K562 (cell line): ENCODE measurements around the gene GCHFR. TPM values are rescaled to one million over a fixed set of nuclear protein-coding genes. Genes with fewer than 3 reads are reported as not detected.

Experiments used
- CBX5 ChIP-seq: IDR thresholded peaks from 2 replicates; pipeline ENCODE4 v1.6.1; 2014; ENCODE audit warnings: low read depth, borderline replicate concordance
- CCNT2 ChIP-seq: IDR thresholded peaks from 2 replicates; pipeline ENCODE4 v1.6.1; 2011; ENCODE audit warnings: borderline replicate concordance, low read depth, mild to moderate bottlenecking, moderate library complexity, mixed read lengths, low read length; ENCODE audit not compliant: insufficient read length; ENCODE audit errors: extremely low read depth
- CREB1 ChIP-seq, 2 experiments: sonication (generic) in 1 of 2; formaldehyde crosslinking in 1 of 2; IDR thresholded peaks; 2 replicates each; pipeline versions ENCODE4 v1.6.1 to v1.8.0; 2012 to 2022; ENCODE audit warnings: inconsistent platforms in 1 of 2, mild to moderate bottlenecking in 1 of 2, missing genetic modification reagents in 1 of 2, moderate library complexity in 1 of 2
- E2F3 ChIP-seq: fragments of 250-450 bp; sonication (Bioruptor Pico); IDR thresholded peaks from 2 replicates; pipeline ENCODE4 v1.4.0; 2020; ENCODE audit warnings: mild to moderate bottlenecking
- ETV5 ChIP-seq: sonication (generic); formaldehyde crosslinking; IDR thresholded peaks from 2 replicates; pipeline ENCODE4 v1.4.0; 2020; ENCODE audit warnings: low read depth, mild to moderate bottlenecking, missing genetic modification reagents
- FOS ChIP-seq: IDR thresholded peaks from 3 replicates; pipeline ENCODE4 v1.6.1; 2011; ENCODE audit not compliant: insufficient read length; ENCODE audit errors: extremely low read depth
- GTF2F1 ChIP-seq: IDR thresholded peaks from 2 replicates; pipeline ENCODE4 v1.6.1; 2011; ENCODE audit warnings: low read depth, low read length, improper control_type of control experiment
- HDAC1 ChIP-seq, 2 experiments: fragments of 450-650 bp; IDR thresholded peaks; 2 replicates each; pipeline ENCODE4 v1.6.1; 2016 to 2017; ENCODE audit warnings: inconsistent platforms in 1 of 2, mild to moderate bottlenecking in 1 of 2, moderate library complexity in 1 of 2
- HNRNPLL ChIP-seq: fragments of 200-400 bp; formaldehyde crosslinking; IDR thresholded peaks from 2 replicates; pipeline ENCODE4 v1.6.1; 2017; ENCODE audit warnings: low read length, low read depth, mild to moderate bottlenecking; ENCODE audit not compliant: poor library complexity, severe bottlenecking
- JUND ChIP-seq, 2 experiments: IDR thresholded peaks; 2 replicates in 1 of 2; 3 replicates in 1 of 2; pipeline ENCODE4 v1.6.1; 2011; ENCODE audit warnings: borderline replicate concordance in 2 of 2, low read depth in 2 of 2, low read length in 2 of 2, improper control_type of control experiment in 1 of 2, missing biosample characterization in 1 of 2, missing genetic modification characterization in 1 of 2, missing genetic modification reagents in 1 of 2
- LARP7 ChIP-seq: fragments of 450-650 bp; IDR thresholded peaks from 2 replicates; pipeline ENCODE4 v1.6.1; 2016
- MCM7 ChIP-seq, 2 experiments: fragments of 450-650 bp; IDR thresholded peaks; 2 replicates each; pipeline ENCODE4 v1.6.1; 2016 to 2018
- MEIS2 ChIP-seq: fragments of 450-650 bp; IDR thresholded peaks from 2 replicates; pipeline ENCODE4 v1.6.1; 2014; ENCODE audit warnings: mild to moderate bottlenecking; ENCODE audit not compliant: partially characterized antibody
- PHB ChIP-seq: fragments of 250-450 bp; sonication (Bioruptor Pico); IDR thresholded peaks from 2 replicates; pipeline ENCODE4 v1.5.0; 2021
- PTRF ChIP-seq: fragments of 450-650 bp; IDR thresholded peaks from 2 replicates; pipeline ENCODE4 v1.6.1; 2016; ENCODE audit warnings: mild to moderate bottlenecking, missing genetic modification characterization, missing compliant biosample characterization
- RAD51 ChIP-seq: fragments of 450-650 bp; IDR thresholded peaks from 2 replicates; pipeline ENCODE4 v1.7.1; 2016; ENCODE audit warnings: low read depth, mild to moderate bottlenecking, borderline replicate concordance
- SREBF1 ChIP-seq: fragments of 150-350 bp; IDR thresholded peaks from 2 replicates; pipeline ENCODE4 v1.6.1; 2014; ENCODE audit warnings: antibody characterized with exemption, low read depth, low read length, borderline replicate concordance
- U2AF1 ChIP-seq: fragments of 200-400 bp; formaldehyde crosslinking; optimal IDR thresholded peaks from 2 replicates; pipeline ENCODE3; 2017; ENCODE audit warnings: mild to moderate bottlenecking, low read depth, low read length, moderate library complexity
- ZNF212 ChIP-seq: fragments of 450-650 bp; formaldehyde crosslinking; IDR thresholded peaks from 2 replicates; pipeline ENCODE4 v1.4.0; 2020; ENCODE audit warnings: mild to moderate bottlenecking
- ZNF584 ChIP-seq: fragments of 200-800 bp; sonication (Bioruptor generic); IDR thresholded peaks from 2 replicates; pipeline ENCODE4 v1.6.1; 2016; ENCODE audit warnings: low read depth, mild to moderate bottlenecking, missing genetic modification characterization, missing compliant biosample characterization
- ZNF76 ChIP-seq: fragments of 250-450 bp; sonication (Bioruptor Pico); IDR thresholded peaks from 2 replicates; pipeline ENCODE4 v1.4.0; 2020; ENCODE audit warnings: mild to moderate bottlenecking, moderate library complexity, borderline replicate concordance
- ZNF764 ChIP-seq: fragments of 250-450 bp; sonication (Bioruptor Pico); IDR thresholded peaks from 2 replicates; pipeline ENCODE4 v1.4.0; 2020; ENCODE audit warnings: low read depth, mild to moderate bottlenecking, moderate library complexity
- ZNF785 ChIP-seq: fragments of 250-450 bp; sonication (Bioruptor Pico); IDR thresholded peaks from 2 replicates; pipeline ENCODE4 v1.4.0; 2020; ENCODE audit warnings: mild to moderate bottlenecking
- ZSCAN32 ChIP-seq: fragments of 450-650 bp; formaldehyde crosslinking; IDR thresholded peaks from 2 replicates; pipeline ENCODE4 v1.4.0; 2020; ENCODE audit warnings: mild to moderate bottlenecking, moderate library complexity
- polyA plus RNA-seq, 8 experiments: library from polyadenylated mRNA; depleted of rRNA in 4 of 8; stranded (reverse) in 5 of 8; unstranded in 3 of 8; fragments of >200 nt; fragmentation: Nextera tagmentation in 2 of 8; fragmentation: Illumina TruSeq in 1 of 8; extraction: Ambion mirVana in 2 of 8; extraction: Trizol in 1 of 8; gene quantifications; 2 replicates each; pipeline versions ENCODE4 v1.2.1 to v1.2.3, GENCODE V29; 2011 to 2014; ENCODE audit warnings: inconsistent platforms in 1 of 8, missing spikeins in 1 of 8
- total RNA-seq, 7 experiments: library from RNA; depleted of rRNA in 6 of 7; stranded (reverse); fragments of >200 nt in 6 of 7; fragmentation: Illumina TruSeq in 2 of 7; extraction: Trizol in 2 of 7; gene quantifications; 2 replicates each; pipeline versions ENCODE4 v1.2.1 to v1.2.3, GENCODE V29; 2011 to 2021; ENCODE audit warnings: low replicate concordance in 1 of 7
- TF ChIP-seq, protein P1 (sequence below): sonication (generic); formaldehyde crosslinking; IDR thresholded peaks from 2 replicates; pipeline ENCODE4 v1.8.0; 2023; ENCODE audit warnings: mild to moderate bottlenecking, missing genetic modification reagents

Gene GCHFR
- total and polyA plus RNA-seq, 9 of the 15 experiments (the other 6 are each of a cell fraction or from before 2014, with no cell fraction given) = 8.7 to 83.5 (median 20.8) TPM

DNA sequence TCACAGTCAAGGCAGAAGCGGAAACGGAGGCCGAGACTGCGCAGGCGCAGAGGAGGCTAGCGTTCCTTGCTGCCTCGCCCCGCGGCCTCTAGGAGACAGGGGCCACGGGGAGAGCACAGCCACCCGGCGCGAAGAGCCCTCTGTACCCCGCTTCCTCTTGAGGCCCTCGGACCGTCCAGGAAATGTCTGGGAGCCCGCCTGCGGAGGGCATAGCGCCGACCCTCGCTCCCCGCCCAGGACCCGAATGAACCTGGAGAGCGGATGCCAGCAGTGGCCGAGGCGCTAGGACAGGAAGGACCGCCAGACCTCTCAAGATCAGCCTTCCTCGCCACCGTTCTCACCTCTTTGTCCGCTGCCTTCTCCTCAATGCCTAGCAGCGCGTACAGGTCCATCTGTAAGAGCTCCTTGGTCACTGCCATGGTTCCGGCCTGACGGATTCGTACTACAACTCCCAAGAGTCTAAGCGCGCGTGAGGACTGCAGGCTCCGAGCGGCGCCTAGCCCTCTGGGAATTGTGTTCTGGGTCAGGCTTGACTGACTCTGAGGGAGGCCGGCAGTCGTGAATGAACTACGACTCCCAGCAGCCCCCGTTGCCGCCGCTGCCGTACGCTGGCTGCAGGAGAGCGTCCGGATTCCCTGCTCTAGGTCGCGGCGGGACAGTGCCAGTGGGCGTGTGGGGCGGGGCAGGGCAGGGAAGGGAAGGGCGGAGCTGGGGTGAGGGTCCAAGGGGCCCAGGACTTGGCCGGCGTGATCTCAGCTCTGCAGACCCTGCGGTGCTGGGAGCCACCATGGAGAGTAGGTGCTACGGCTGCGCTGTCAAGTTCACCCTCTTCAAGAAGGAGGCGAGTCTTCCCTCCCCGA lies 43.4 kb downstream of the GCHFR start, which contains the start of the genes DNAJC17 and ZFYVE19 (continued):
- TF ChIP-seq PTRF (no peak), ZNF764 (CRISPR knock-in tag) (no peak), JUND (IDR thresholded peaks at IDR 0.05; ENCODE audit: borderline replicate concordance, low read depth, low read length) (peak; percentile 30; the same call in 1 of the 2 replicates), JUND (tag; IDR thresholded peaks at IDR 0.05; ENCODE audit: borderline replicate concordance, low read depth, low read length) (peak; percentile 3; the same call in 1 of the 3 replicates), SREBF1 (peak; percentile 13; the same call in 1 of the 2 replicates), RAD51 (no peak), LARP7 (no peak), CREB1 (IDR thresholded peaks at IDR 0.05) (peak; percentile 87), CREB1 (CRISPR knock-in tag; IDR thresholded peaks at IDR 0.05) (peak; percentile 81; the same call in 1 of the 2 replicates), MEIS2 (peak; percentile 66), ZNF212 (no peak), GTF2F1 (no peak; the same call in 1 of the 2 replicates), CBX5 (no peak), PHB (CRISPR knock-in tag) (0 out of 2 replicates have a peak, but pooled peaks have one; percentile 40), CCNT2 (no peak), HDAC1 (IDR thresholded peaks at IDR 0.05) (peak in 1 of 2 experiments; percentile 72; a peak in 1 of 4 replicates), FOS (no peak), E2F3 (CRISPR knock-in tag) (peak; percentile 80), ZNF785 (no peak), ZNF584 (0 out of 2 replicates have a peak, but pooled peaks have one; percentile 42), HNRNPLL (peak; percentile 75), MCM7 (IDR thresholded peaks at IDR 0.05) (no peak), ZNF76 (CRISPR knock-in tag) (0 out of 2 replicates have a peak, but pooled peaks have one; percentile 60), ETV5 (CRISPR knock-in tag) (no peak; the same call in 1 of the 2 replicates), U2AF1 (no peak), ZSCAN32 (no peak)
- TF ChIP-seq, protein P1, sequence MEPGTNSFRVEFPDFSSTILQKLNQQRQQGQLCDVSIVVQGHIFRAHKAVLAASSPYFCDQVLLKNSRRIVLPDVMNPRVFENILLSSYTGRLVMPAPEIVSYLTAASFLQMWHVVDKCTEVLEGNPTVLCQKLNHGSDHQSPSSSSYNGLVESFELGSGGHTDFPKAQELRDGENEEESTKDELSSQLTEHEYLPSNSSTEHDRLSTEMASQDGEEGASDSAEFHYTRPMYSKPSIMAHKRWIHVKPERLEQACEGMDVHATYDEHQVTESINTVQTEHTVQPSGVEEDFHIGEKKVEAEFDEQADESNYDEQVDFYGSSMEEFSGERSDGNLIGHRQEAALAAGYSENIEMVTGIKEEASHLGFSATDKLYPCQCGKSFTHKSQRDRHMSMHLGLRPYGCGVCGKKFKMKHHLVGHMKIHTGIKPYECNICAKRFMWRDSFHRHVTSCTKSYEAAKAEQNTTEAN (CRISPR knock-in tag) = peak; percentile 77; the same call in 1 of the 2 replicates
